SJCRH30 (cell line): ENCODE measurements around the gene RPLP1. TPM values are rescaled to one million over a fixed set of nuclear protein-coding genes. Genes with fewer than 3 reads are reported as not detected.

Experiments
- total RNA-seq: library from RNA; depleted of rRNA; stranded (reverse); fragments of >200 nt; shearing (Covaris generic); gene quantifications from 2 replicates; pipeline ENCODE4 v1.2.3, GENCODE V29; 2014; rRNA removed

The RPLP1 gene
- total RNA-seq, 1 experiment from 2014 or later, result 761 TPM

Other genes starting within 250 kb of the RPLP1 start
- gene PAQR5, start 153.9 kb upstream of the RPLP1 start, total RNA-seq, result 0.06 and 0.13 TPM in 2 replicates
- gene KIF23, start 38.5 kb upstream of the RPLP1 start, total RNA-seq, result 127 and 137 TPM in 2 replicates